EH (cell line): ENCODE results near the gene CFAP107.

Experiments
- DNase-seq: peaks from one replicate; pipeline ENCODE4 v3.0.0-alpha.2; 2015; ENCODE audit warnings: low read depth

The CFAP107 gene

GRCh38 chr1:12745126-12745991, 641 bp upstream of the CFAP107 start:
- DNase-seq = peak; percentile 41

- DNase-seq = no peak
These were observed 2.9 kb downstream of the CFAP107 start for GRCh38 chr1:12748778-12749355.

GRCh38 chr1:12754738-12755137, 8.7 kb downstream of the CFAP107 start:
- no peak for DNase-seq

GRCh38 chr1:12756273-12756672, 10.3 kb downstream of the CFAP107 start:
- no peak for DNase-seq

GRCh38 chr1:12756768-12757413, 10.9 kb downstream of the CFAP107 start:
- no peak for DNase-seq

- no peak for DNase-seq
These were observed 11.8 kb downstream of the CFAP107 start for GRCh38 chr1:12757836-12758235.

GRCh38 chr1:12760256-12760795, 14.3 kb downstream of the CFAP107 start:
- DNase-seq = no peak

- no peak for DNase-seq
These were observed 15.8 kb downstream of the CFAP107 start for GRCh38 chr1:12761781-12762180.

GRCh38 chr1:12762766-12763165, 16.8 kb downstream of the CFAP107 start:
- DNase-seq = no peak

- no peak for DNase-seq
These were observed 17.5 kb downstream of the CFAP107 start for GRCh38 chr1:12763479-12763878.

GRCh38 chr1:12764016-12764415, 18.0 kb downstream of the CFAP107 start:
- DNase-seq = no peak

GRCh38 chr1:12769031-12769430, 23.0 kb downstream of the CFAP107 start:
- DNase-seq = no peak

GRCh38 chr1:12769976-12770505, 24.0 kb downstream of the CFAP107 start:
- DNase-seq = no peak

- no peak for DNase-seq
These were observed 24.6 kb downstream of the CFAP107 start for GRCh38 chr1:12770620-12771019.

- DNase-seq = no peak
These were observed 25.2 kb downstream of the CFAP107 start for GRCh38 chr1:12771186-12771585.

- DNase-seq = no peak
These were observed 26.5 kb downstream of the CFAP107 start for GRCh38 chr1:12772520-12772919.

GRCh38 chr1:12773438-12773837, 27.4 kb downstream of the CFAP107 start, which contains the start of gene PRAMEF12:
TSS of gene PRAMEF12 (plus strand) at chr1:12773738. CDS start at chr1:12774868, 1,130 bp downstream.
- DNase-seq = no peak

GRCh38 chr1:12774801-12775345, 28.9 kb downstream of the CFAP107 start:
- no peak for DNase-seq

- DNase-seq = no peak
These were observed 29.4 kb downstream of the CFAP107 start for GRCh38 chr1:12775443-12775842.

GRCh38 chr1:12776801-12777557, 31.0 kb downstream of the CFAP107 start:
- DNase-seq = no peak

GRCh38 chr1:12778061-12778460, 32.1 kb downstream of the CFAP107 start:
- no peak for DNase-seq
